ENCODE data around the gene SNU13.
"Not testable (repeated sequence)": the region's sequence is repeated elsewhere in the genome, so short reads cannot be mapped to it uniquely, and the experiment has no call there.

The SNU13 gene

GRCh38 chr22:41688365-41689211, at the start of gene SNU13:
Gene SNU13 (minus strand): TSS chr22:41688867. CDS start chr22:41688796, 71 bp downstream.
- peak; percentile 80 to 84 (median 83) for DNase-seq (ENCODE audit: low read depth in 3 of 3, low spot score in 1 of 3)

- DNase-seq (ENCODE audit: low read depth in 3 of 3, low spot score in 1 of 3): not testable (repeated sequence)
Observed at GRCh38 chr22:41733241-41733640, 44.6 kb upstream of the SNU13 start.

- DNase-seq (ENCODE audit: low read depth in 3 of 3, low spot score in 1 of 3): no peak
Observed at GRCh38 chr22:41732096-41732772, 43.6 kb upstream of the SNU13 start.

GRCh38 chr22:41731609-41732008, 42.9 kb upstream of the SNU13 start:
- DNase-seq (ENCODE audit: low read depth in 3 of 3, low spot score in 1 of 3): no peak

GRCh38 chr22:41725510-41726110, 36.9 kb upstream of the SNU13 start:
- DNase-seq (ENCODE audit: low read depth in 3 of 3, low spot score in 1 of 3): no peak

GRCh38 chr22:41722496-41722895, 33.8 kb upstream of the SNU13 start:
- no peak for DNase-seq (ENCODE audit: low read depth in 3 of 3, low spot score in 1 of 3)

- no peak for DNase-seq (ENCODE audit: low read depth in 3 of 3, low spot score in 1 of 3)
Observed at GRCh38 chr22:41713004-41713403, 24.3 kb upstream of the SNU13 start.

GRCh38 chr22:41709341-41709740, 20.7 kb upstream of the SNU13 start:
- no peak for DNase-seq (ENCODE audit: low read depth in 3 of 3, low spot score in 1 of 3)

GRCh38 chr22:41702763-41703162, 14.1 kb upstream of the SNU13 start:
- no peak for DNase-seq (ENCODE audit: low read depth in 3 of 3, low spot score in 1 of 3)

- DNase-seq (ENCODE audit: low read depth in 3 of 3, low spot score in 1 of 3): no peak
Observed at GRCh38 chr22:41700108-41700364, 11.4 kb upstream of the SNU13 start.

- DNase-seq (ENCODE audit: low read depth in 3 of 3, low spot score in 1 of 3): peak; percentile 84 to 88 (median 88)
Observed at GRCh38 chr22:41699264-41700107, 10.8 kb upstream of the SNU13 start, which contains the start of gene MEI1. Gene MEI1 (plus strand): TSS chr22:41699503. CDS start chr22:41699539, 36 bp downstream.

- DNase-seq (ENCODE audit: low read depth in 3 of 3, low spot score in 1 of 3): peak; percentile 86 to 97 (median 86)
Observed at GRCh38 chr22:41697126-41697775, 8.6 kb upstream of the SNU13 start.

- DNase-seq (ENCODE audit: low read depth in 3 of 3, low spot score in 1 of 3): no peak
Observed at GRCh38 chr22:41696703-41697102, 8.0 kb upstream of the SNU13 start.

GRCh38 chr22:41695211-41695610, 6.5 kb upstream of the SNU13 start:
- no peak for DNase-seq (ENCODE audit: low read depth in 3 of 3, low spot score in 1 of 3)

GRCh38 chr22:41690476-41690875, 1.8 kb upstream of the SNU13 start:
- DNase-seq (ENCODE audit: low read depth in 3 of 3, low spot score in 1 of 3): no peak

GRCh38 chr22:41687901-41688364, 734 bp downstream of the SNU13 start:
- DNase-seq (ENCODE audit: low read depth in 3 of 3, low spot score in 1 of 3): no peak

- not testable (repeated sequence) for DNase-seq (ENCODE audit: low read depth in 3 of 3, low spot score in 1 of 3)
Observed at GRCh38 chr22:41686890-41687289, 1.8 kb downstream of the SNU13 start.

GRCh38 chr22:41684194-41684593, 4.5 kb downstream of the SNU13 start:
- DNase-seq (ENCODE audit: low read depth in 3 of 3, low spot score in 1 of 3): no peak

- DNase-seq (ENCODE audit: low read depth in 3 of 3, low spot score in 1 of 3): no peak
Observed at GRCh38 chr22:41683616-41684015, 5.1 kb downstream of the SNU13 start.

- no peak for DNase-seq (ENCODE audit: low read depth in 3 of 3, low spot score in 1 of 3)
Observed at GRCh38 chr22:41683052-41683451, 5.6 kb downstream of the SNU13 start.

Data from stimulated activated CD4-positive, alpha-beta T cell treated with anti-CD3 and anti-CD28 coated beads, TNF-alpha, amount 100 ng/mL, for 1 hour (primary cell).